ENCODE results near the gene SAMD11. TPM values are rescaled to one million over a fixed set of nuclear protein-coding genes. Genes with fewer than 3 reads are reported as not detected.

The SAMD11 gene
- total and polyA plus RNA-seq, 10 of the 15 experiments (the other 5 are each of a cell fraction or from before 2014, with no cell fraction given): 0.04 to 0.31 (median 0.19) TPM; not detected in 6

DNA sequence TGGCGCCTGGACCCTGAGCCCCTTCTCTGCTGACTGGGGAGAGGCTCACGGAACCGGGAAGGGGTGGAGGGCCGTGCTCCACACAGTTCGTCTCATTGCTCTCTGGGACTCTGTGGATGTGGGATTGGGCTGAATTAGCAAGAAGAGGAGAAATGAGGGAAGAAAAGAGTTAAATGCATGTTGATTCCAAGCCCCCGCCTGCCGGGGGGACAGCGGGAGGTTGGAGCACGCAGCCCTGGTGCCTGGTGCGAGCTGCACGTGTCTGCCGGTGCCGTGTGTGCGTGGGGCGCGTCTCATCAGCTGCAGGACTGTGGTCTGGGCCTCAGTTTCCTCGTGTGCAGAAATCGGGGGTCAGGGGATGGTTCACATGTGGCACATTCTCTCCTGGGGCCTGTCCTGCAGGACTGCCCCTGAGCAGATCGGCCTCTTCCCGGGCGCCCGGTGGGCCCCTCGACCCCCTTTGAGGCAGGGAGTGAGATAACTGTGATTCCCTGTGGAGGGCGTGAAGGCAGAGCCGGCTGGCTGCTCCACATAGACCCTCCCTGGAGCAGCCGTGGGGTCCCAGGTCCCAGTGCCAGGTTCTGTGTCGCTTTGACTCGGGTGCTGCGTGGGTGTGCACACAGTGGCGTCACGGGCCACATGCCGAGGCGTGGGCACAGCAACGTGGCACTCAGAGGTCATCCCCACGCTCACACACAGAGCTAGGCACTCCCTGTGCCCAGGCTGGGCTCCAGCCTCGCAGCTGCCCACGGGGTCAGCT, 11.4 kb downstream of the SAMD11 start:
- in situ Hi-C loops (cut with MboI): loop anchor here (10.0 kb wide), 1 partner anchor 60 kb away; no protein-coding TSS in a partner anchor
- H3K9me3 ChIP-seq (replicated peaks; ENCODE audit: control insufficient read depth, insufficient read depth, low read length): no peaks in the 10 kb centered on the region
- H4K20me1 ChIP-seq (ENCODE audit: control insufficient read depth, insufficient read depth): no peaks in the 10 kb centered on the region
- no peak for ATAC-seq
- ChIA-PET POLR2A (no interaction called here), RAD21 (ENCODE audit: unreplicated experiment) (no interaction called here), CTCF (no interaction called here), SMC1A (ENCODE audit: uncharacterized antibody, unreplicated experiment) (no interaction called here)
- H3K27me3 ChIP-seq (replicated peaks in 1 of 2; ENCODE audit: control insufficient read depth in 2 of 2, insufficient read depth in 2 of 2, low read length in 1 of 2): peaks cover 0 to 3% of the 10 kb centered on the region in 2 experiments; a peak in 3 of 4 replicates
- FAIRE-seq: no peak
- WGBS (ENCODE audit: insufficient coverage, insufficient replicate concordance, low lambda C conversion rate, missing lambda C conversion rate): 28% methylated on average over 36 of the region's 37 CpGs
- no peak overlapping the region for H3K4me2 ChIP-seq (ENCODE audit: control insufficient read depth, insufficient read depth)
- no peak overlapping the region for H3K27ac ChIP-seq (ENCODE audit: control insufficient read depth, insufficient read depth)
- intact Hi-C loops (cut with micrococcal nuclease; ENCODE audit: unreplicated experiment): no loop called here
- no peak overlapping the region for H3K9ac ChIP-seq (ENCODE audit: control insufficient read depth, insufficient read depth, low read length)
- H3K36me3 ChIP-seq (ENCODE audit: control insufficient read depth in 2 of 2, insufficient read depth in 2 of 2, low read length in 1 of 2): no peaks in the 10 kb centered on the region
- DNase-seq (ENCODE audit: low read depth, low spot score): no peak
- H2AFZ ChIP-seq (ENCODE audit: control insufficient read depth, low read depth, low read length): no peak overlapping the region
- no peaks in the 10 kb centered on the region for H3K79me2 ChIP-seq (ENCODE audit: control insufficient read depth, insufficient read depth, low read length)
- no peak overlapping the region for H3K4me3 ChIP-seq
- no TSS peak for BruUV-seq (replicated peaks)
- H3K4me1 ChIP-seq (ENCODE audit: control insufficient read depth, insufficient read depth, low read length): no peaks in the 10 kb centered on the region
- no peak for TF ChIP-seq CEBPB (IDR thresholded peaks at IDR 0.05; ENCODE audit: borderline replicate concordance in 1 of 2, low read depth in 2 of 2, low read length in 2 of 2)
- TF ChIP-seq, protein P1, sequence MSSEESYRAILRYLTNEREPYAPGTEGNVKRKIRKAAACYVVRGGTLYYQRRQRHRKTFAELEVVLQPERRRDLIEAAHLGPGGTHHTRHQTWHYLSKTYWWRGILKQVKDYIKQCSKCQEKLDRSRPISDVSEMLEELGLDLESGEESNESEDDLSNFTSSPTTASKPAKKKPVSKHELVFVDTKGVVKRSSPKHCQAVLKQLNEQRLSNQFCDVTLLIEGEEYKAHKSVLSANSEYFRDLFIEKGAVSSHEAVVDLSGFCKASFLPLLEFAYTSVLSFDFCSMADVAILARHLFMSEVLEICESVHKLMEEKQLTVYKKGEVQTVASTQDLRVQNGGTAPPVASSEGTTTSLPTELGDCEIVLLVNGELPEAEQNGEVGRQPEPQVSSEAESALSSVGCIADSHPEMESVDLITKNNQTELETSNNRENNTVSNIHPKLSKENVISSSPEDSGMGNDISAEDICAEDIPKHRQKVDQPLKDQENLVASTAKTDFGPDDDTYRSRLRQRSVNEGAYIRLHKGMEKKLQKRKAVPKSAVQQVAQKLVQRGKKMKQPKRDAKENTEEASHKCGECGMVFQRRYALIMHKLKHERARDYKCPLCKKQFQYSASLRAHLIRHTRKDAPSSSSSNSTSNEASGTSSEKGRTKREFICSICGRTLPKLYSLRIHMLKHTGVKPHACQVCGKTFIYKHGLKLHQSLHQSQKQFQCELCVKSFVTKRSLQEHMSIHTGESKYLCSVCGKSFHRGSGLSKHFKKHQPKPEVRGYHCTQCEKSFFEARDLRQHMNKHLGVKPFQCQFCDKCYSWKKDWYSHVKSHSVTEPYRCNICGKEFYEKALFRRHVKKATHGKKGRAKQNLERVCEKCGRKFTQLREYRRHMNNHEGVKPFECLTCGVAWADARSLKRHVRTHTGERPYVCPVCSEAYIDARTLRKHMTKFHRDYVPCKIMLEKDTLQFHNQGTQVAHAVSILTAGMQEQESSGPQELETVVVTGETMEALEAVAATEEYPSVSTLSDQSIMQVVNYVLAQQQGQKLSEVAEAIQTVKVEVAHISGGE (CRISPR knock-in tag; IDR thresholded peaks at IDR 0.05): no peak
- TF ChIP-seq RBBP5 (conservative IDR thresholded peaks at IDR 0.05): no peak
- TF ChIP-seq BMI1 (IDR thresholded peaks at IDR 0.05; ENCODE audit: borderline replicate concordance): no peak
- TF ChIP-seq BACH1 (IDR thresholded peaks at IDR 0.05; ENCODE audit: borderline replicate concordance): no peak
- TF ChIP-seq RELA (IDR thresholded peaks at IDR 0.05; ENCODE audit: borderline replicate concordance, partially characterized antibody): no peak
- no peak for TF ChIP-seq NR2F1 (conservative IDR thresholded peaks at IDR 0.05)
- no peak for TF ChIP-seq MYB (IDR thresholded peaks at IDR 0.05; ENCODE audit: borderline replicate concordance, low read depth, low read length)
- TF ChIP-seq RUNX3 (IDR thresholded peaks at IDR 0.05; ENCODE audit: low read length): no peak
- no peak for TF ChIP-seq ZNF207 (IDR thresholded peaks at IDR 0.05; ENCODE audit: borderline replicate concordance)
- no peak for TF ChIP-seq BHLHE40 (IDR thresholded peaks at IDR 0.05; ENCODE audit: borderline replicate concordance in 1 of 2, low read depth in 2 of 2, low read length in 1 of 2)
- TF ChIP-seq NR2C2 (IDR thresholded peaks at IDR 0.05; ENCODE audit: borderline replicate concordance, control insufficient read depth, insufficient read length, low read depth): no peak
- no peak for TF ChIP-seq SREBF2 (IDR thresholded peaks at IDR 0.05; ENCODE audit: low read length)
- no peak for TF ChIP-seq HDGF (IDR thresholded peaks at IDR 0.05)
- TF ChIP-seq ZNF384 (IDR thresholded peaks at IDR 0.05; ENCODE audit: borderline replicate concordance, low read depth, low read length): no peak
